NCI-H69 (cell line): ENCODE measurements around the gene MRPL33.
"Not testable (repeated sequence)": the region's sequence is repeated elsewhere in the genome, so short reads cannot be mapped to it uniquely, and the experiment has no call there.

Source experiments
- DNase-seq: peaks from one replicate; lab custom pipeline; 2025; lab: John Stamatoyannopoulos, UW

MRPL33 gene

DNA sequence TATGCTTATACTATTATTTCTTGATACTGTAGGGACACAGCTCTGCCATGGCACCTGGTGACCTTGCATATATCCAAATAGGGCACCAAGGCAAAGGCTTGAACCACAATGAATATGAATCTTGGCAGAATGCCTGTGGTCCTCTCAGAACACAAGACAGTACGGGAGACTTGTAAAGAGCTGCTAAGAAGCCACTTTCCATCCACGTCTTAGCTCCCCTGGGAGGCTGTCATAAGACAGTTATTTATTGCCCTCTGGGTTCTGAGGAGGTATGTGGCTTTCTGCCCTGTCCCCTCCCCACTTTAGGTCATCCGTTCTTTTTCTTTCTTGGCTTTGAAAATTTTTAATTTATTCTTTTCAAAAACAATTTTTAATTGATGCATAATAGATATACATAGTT, 29.8 kb upstream of the MRPL33 start:
- DNase-seq, result no peak

DNA sequence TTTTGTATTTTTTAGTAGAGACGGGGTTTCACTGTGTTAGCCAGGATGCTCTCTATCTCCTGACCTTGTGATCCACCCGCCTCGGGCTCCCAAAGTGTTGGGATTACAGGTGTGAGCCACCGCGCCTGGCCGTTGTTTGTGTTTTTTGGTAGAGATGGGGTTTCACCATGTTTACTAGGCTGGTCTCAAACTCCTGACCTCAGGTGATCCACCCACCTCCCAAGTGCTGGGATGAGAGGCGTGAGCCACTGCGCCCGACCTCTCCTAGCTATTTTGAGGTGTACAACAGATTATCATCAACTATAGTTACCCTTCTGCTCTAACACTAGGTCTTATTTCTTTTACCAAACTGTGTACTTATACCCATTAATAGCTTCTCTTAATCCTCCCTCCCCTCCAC, 28.9 kb upstream of the MRPL33 start:
- no peak for DNase-seq

GRCh38 chr2:27745494-27745893, 26.0 kb upstream of the MRPL33 start:
- DNase-seq, result not testable (repeated sequence)

- DNase-seq, result no peak
Observed at GRCh38 chr2:27746325-27746724, 25.2 kb upstream of the MRPL33 start.

DNA sequence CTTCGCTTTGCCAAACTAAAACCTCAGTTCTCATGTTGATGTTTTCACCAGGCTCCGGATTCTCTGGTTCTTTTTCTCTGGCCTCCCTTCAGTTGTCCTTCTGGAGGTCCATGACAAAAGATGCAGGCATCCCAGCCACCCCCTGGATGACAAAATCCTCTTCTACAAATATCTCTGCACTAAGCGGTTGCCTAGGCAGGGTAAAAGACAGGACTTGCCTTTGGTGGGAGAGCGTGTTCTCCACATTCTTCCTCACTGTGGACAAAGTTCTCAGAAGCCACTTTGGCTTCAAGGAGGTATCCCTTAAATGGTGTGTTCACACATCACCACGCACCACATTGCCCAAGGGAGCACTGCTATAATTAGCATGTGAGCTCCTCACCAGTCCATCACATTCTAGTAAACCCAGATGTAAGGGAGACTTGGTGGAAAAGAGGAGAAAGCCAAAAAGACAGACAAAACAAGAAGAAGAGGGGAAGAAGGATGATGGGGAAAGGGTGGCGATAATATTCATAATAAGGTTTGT, 23.6 kb upstream of the MRPL33 start:
- DNase-seq, result no peak

GRCh38 chr2:27748803-27749554, 22.5 kb upstream of the MRPL33 start:
- not testable (repeated sequence) for DNase-seq

DNA sequence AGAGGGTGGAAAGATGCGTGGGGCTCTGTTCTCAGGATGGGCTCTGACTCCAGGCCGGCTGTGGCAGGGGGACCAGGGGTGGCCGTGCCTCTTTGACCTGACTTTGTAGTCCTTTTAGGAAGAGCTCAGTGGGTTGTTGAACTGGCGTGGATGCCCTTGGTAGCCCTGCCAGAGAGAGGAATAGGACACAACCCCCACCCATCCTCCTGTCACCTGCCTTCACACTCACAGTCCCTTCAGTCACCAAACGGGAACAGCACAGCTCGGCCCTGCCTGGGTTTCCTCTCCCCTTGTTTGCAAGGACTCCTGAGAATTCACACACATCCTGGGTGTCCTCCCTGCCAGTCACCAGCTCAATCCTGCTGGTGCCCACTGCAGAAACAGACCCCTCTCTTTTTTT, 20.1 kb upstream of the MRPL33 start:
- DNase-seq, result no peak

- peak; percentile 82 for DNase-seq
Observed at GRCh38 chr2:27752551-27753237, 18.8 kb upstream of the MRPL33 start.

GRCh38 chr2:27754138-27754588, 17.4 kb upstream of the MRPL33 start:
- DNase-seq, result peak; percentile 81

GRCh38 chr2:27754831-27755230, 16.7 kb upstream of the MRPL33 start:
- no peak for DNase-seq

DNA sequence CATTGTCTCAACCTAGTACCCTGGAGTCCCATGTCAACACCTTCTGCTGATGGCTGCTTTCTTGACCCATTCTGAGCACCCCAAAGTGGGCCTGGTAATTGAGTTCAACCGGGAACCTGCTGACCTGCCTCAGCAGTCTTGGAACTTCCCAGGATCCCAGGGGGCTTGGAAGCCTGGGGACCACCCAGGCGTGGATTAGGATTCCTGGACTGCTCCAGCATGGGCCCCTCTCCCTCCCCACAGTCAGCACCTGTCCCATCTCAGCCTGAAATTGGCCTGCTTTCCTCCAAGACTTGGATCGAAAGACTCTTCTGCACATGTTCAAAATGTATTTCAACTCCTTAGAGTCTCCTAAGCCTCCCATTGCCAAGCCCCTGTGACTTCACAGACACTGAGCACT, 15.4 kb upstream of the MRPL33 start:
- no peak for DNase-seq

- DNase-seq, result no peak
Observed at GRCh38 chr2:27756544-27757498, 14.7 kb upstream of the MRPL33 start.

DNA sequence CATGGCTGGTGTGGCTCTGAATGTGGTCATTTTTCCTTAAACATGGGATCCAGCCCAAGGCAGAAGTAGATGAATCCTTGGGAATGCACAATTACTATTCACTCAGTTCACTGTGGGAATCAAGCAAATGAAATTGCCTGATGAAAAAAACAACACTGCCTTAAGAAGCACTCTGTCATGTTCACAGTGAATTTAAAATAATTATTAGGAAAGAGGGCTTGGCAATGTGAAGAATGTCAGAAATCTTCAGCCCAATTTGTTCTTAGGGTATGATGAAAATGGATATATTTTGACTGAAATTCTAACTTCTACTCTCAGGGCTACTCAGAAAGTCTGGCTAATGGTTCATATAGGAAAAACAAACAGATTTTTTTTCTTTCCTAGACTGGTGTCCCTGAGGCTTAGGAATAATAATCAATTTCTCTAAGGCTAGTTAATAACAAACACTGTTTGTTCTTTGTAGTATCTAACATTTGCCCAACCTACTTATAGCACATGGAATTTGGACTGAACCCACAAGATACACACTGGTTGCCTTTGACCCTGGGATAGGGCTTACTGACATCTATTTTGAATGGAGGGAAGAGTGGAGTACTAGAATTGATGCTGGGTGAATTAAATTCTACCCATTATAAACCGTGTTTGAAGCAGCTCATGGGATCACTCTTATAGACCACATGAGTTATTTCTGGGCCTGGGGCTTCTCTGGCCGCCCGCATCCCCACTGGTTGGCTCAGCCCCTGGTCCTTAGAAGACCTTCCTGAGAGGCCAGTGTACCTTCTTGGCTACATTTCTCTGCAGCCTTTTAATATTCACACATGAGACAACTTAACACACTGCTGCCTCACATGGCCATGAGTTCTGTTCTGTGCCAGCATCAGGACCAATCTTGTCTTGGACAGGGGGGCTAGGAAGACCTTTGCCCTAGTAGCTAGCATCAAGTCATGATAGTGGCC, 8.3 kb upstream of the MRPL33 start:
- DNase-seq, result no peak

- DNase-seq, result no peak
Observed at GRCh38 chr2:27763907-27764267, 7.6 kb upstream of the MRPL33 start.

DNA sequence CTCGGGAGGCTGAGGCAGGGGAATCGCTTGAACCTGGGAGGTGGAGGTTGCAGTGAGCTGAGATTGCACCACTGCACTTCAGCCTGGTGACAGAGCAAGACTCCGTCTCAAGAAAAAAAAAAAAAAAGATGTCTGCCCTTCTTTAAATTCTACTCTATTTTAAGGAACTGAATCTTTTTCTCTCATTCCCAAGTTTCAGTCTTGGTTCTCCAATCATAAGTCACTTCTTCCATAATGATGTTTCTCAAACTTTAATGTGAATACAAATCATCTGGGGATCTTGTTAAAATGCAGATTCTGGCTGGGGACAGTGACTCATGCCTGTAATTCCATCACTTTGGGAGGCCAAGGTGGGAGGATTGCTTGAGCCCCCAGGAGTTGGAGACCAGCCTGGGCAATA, 7.0 kb upstream of the MRPL33 start:
- DNase-seq, result not testable (repeated sequence)

GRCh38 chr2:27765621-27766286, 5.8 kb upstream of the MRPL33 start:
- DNase-seq, result peak; percentile 58

DNA sequence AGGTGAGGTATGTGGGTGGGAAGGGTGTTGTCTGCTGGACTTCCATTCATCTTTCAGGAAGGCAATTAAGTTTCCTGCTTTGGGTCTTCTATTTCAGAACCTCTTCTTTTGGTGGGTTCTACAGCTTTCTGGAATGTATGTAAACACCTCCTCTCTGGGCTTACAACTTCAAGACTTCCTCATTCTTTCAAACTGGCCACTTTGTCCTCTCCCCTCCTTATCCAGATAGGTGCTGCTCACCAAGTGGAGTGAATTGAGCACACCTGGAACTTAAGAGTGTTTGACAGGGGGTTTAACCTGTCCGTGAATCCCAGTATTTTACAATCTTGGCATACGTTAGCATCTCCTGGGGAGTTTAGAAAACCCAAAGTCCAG, 5.2 kb upstream of the MRPL33 start:
- no peak for DNase-seq

DNA sequence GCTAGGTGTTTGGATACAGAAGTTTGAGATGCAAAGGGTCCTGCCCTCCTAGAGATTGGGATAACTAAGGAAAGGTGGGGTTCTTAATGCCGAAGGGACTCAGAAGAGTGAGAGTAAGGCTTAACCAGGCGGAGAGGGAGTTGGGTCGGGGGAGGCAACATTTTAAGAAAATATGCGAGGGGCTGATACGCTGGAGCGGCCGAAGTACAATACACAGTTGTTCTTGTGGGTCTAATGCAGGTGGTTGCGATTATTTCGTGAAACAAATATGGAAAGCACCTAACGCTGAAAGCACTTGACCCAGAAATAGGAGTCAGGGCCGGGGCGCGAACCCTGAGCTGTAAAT, 344 bp upstream of the MRPL33 start:
- DNase-seq, result no peak

DNA sequence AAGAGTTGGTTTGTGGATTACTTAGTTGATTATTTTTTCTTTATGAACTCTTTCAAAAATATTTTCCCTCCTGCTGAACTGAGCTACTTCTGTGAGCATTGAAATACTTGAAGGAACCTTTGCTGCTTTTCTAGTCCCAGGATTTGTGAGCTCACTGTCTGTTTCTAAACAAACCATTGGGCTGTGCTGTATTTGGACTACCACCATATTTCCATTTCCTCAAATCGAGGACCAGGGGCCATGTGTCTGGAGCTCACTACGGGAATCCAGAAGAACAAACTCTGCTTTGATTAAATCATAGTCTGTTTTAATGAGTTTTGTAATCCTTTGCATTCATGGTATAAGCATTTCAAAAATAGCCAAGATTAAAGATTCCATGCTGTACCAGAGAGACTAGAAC, 1.3 kb downstream of the MRPL33 start:
- no peak for DNase-seq

GRCh38 chr2:27773959-27774358, 2.4 kb downstream of the MRPL33 start:
- DNase-seq, result no peak

DNA sequence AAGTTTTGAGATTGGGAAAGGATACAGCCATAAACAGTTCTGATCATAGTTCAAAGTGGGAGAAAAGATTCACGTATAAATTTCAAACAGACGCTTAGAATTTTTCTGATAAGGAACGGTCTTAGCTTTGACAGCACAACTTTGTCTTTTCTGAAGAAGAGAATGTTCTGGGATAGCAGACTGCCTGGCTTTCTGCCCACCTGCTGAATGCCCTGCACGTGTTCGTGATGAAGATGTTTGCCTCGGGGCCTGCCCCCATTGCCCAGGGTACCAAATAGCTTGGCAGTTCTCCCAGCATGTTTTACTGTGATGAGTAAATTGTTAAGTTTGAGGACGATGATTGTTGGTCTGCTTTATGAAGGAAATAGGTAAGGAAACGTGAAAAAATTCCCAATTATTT, 4.6 kb downstream of the MRPL33 start:
- peak; percentile 41 for DNase-seq
